ENCODE results near the gene RAB3GAP1.

RAB3GAP1 gene

GRCh38 chr2:135164431-135164830, 112.3 kb downstream of the RAB3GAP1 start:
- DNase-seq = no peak

- no peak for DNase-seq
Observed at GRCh38 chr2:135167273-135167672, 115.2 kb downstream of the RAB3GAP1 start.

GRCh38 chr2:135168204-135168856, 116.2 kb downstream of the RAB3GAP1 start:
- no peak for DNase-seq

- no peak for DNase-seq
Observed at GRCh38 chr2:135169900-135170753, 118.0 kb downstream of the RAB3GAP1 start.

GRCh38 chr2:135174049-135174809, 122.1 kb downstream of the RAB3GAP1 start:
- DNase-seq = no peak

GRCh38 chr2:135174810-135175093, 122.7 kb downstream of the RAB3GAP1 start:
- DNase-seq = no peak

- DNase-seq = no peak
Observed at GRCh38 chr2:135175177-135175576, 123.1 kb downstream of the RAB3GAP1 start.

GRCh38 chr2:135179689-135180088, 127.6 kb downstream of the RAB3GAP1 start:
- no peak for DNase-seq

GRCh38 chr2:135182190-135182589, 130.1 kb downstream of the RAB3GAP1 start:
- no peak for DNase-seq

GRCh38 chr2:135182601-135183000, 130.5 kb downstream of the RAB3GAP1 start:
- DNase-seq = no peak

- DNase-seq = no peak
Observed at GRCh38 chr2:135183822-135184221, 131.7 kb downstream of the RAB3GAP1 start.

- DNase-seq = no peak
Observed at GRCh38 chr2:135186054-135186453, 134.0 kb downstream of the RAB3GAP1 start.

GRCh38 chr2:135187270-135187669, 135.2 kb downstream of the RAB3GAP1 start:
- no peak for DNase-seq

GRCh38 chr2:135189148-135189547, 137.1 kb downstream of the RAB3GAP1 start:
- DNase-seq = no peak

GRCh38 chr2:135190799-135191198, 138.7 kb downstream of the RAB3GAP1 start:
- DNase-seq = no peak

- no peak for DNase-seq
Observed at GRCh38 chr2:135198481-135198880, 146.4 kb downstream of the RAB3GAP1 start.

- no peak for DNase-seq
Observed at GRCh38 chr2:135202751-135203150, 150.7 kb downstream of the RAB3GAP1 start.

GRCh38 chr2:135203944-135204343, 151.9 kb downstream of the RAB3GAP1 start:
- no peak for DNase-seq

- no peak for DNase-seq
Observed at GRCh38 chr2:135208016-135208415, 155.9 kb downstream of the RAB3GAP1 start.

- DNase-seq = no peak
Observed at GRCh38 chr2:135212757-135213156, 160.7 kb downstream of the RAB3GAP1 start.

- no peak for DNase-seq
Observed at GRCh38 chr2:135218426-135218825, 166.3 kb downstream of the RAB3GAP1 start.

GRCh38 chr2:135219226-135219625, 167.1 kb downstream of the RAB3GAP1 start:
- DNase-seq = no peak
